ENCODE results near the gene INTS11. TPM values are rescaled to one million over a fixed set of nuclear protein-coding genes. Genes with fewer than 3 reads are reported as not detected.

INTS11 gene
- total RNA-seq, 2 experiments from 2014 or later: 117 to 151 TPM

GRCh38 chr1:1272341-1273208, 51.9 kb downstream of the INTS11 start:
- intact Hi-C loops (cut with DNase I, micrococcal nuclease): loop anchor here (1.0 to 10.0 kb wide), 15 partner anchors 35 to 342 kb away; partner anchors contain the start of genes PUSL1 (in 2 of the 2), ACAP3 (in 1 of the 2), ATAD3A (in 1 of the 2) and ATAD3B (in 1 of the 2)
- Mint-ChIP-seq H3K36me3 (ENCODE audit: low read depth) (peaks cover 34% of the 10 kb centered on the region), H3K27ac (peak overlapping the region; percentile 83), H3K4me3 (peak overlapping the region; percentile 85), H3K27me3 (no peaks in the 10 kb centered on the region), H3K9me3 (ENCODE audit: low read depth) (no peaks in the 10 kb centered on the region), H3K4me1 (peaks cover 36% of the 10 kb centered on the region)
- ChIA-PET CTCF (interaction anchor here (1.0 kb wide), 1 partner anchor 150 kb away, joined by 3 read pairs; no protein-coding TSS in a partner anchor), POLR2A (interaction anchor here (1.0 kb wide), 1 partner anchor 158 kb away, joined by 3 read pairs; no protein-coding TSS in a partner anchor)
- ATAC-seq (no peak), DNase-seq (peak; percentile 36)

- intact Hi-C loops (cut with DNase I, micrococcal nuclease): loop anchor here (5.0 to 10.0 kb wide), 4 partner anchors 36 to 344 kb away; partner anchors contain the start of genes ACAP3 (in 1 of the 2), ATAD3A (in 1 of the 2), MIB2 (in 1 of the 2) and PUSL1 (in 1 of the 2)
Observed at GRCh38 chr1:1270813-1271212, 53.6 kb downstream of the INTS11 start.

GRCh38 chr1:1268284-1268682, 56.2 kb downstream of the INTS11 start:
- POLR2A ChIA-PET: no interaction called here

More at GRCh38 chr1:1270813-1271212, 53.6 kb downstream of the INTS11 start:
- peak overlapping the region; percentile 85 for H3K4me3 Mint-ChIP-seq
- peak overlapping the region; percentile 26 for H3K27ac Mint-ChIP-seq
- H3K4me1 Mint-ChIP-seq: peaks cover 35% of the 10 kb centered on the region
- POLR2A ChIA-PET: interaction anchor here (0.6 kb wide), 1 partner anchor 106 kb away, joined by 3 read pairs; no protein-coding TSS in a partner anchor
- peaks cover 37% of the 10 kb centered on the region for H3K36me3 Mint-ChIP-seq (ENCODE audit: low read depth)
- no peaks in the 10 kb centered on the region for H3K27me3 Mint-ChIP-seq
- H3K9me3 Mint-ChIP-seq (ENCODE audit: low read depth): no peaks in the 10 kb centered on the region
- no peak for ATAC-seq
- no peak for DNase-seq
- CTCF ChIA-PET: no interaction called here

GRCh38 chr1:1267488-1268283, 56.8 kb downstream of the INTS11 start:
- intact Hi-C loops (cut with DNase I, micrococcal nuclease): loop anchor here in 1 of 2 experiments (5.0 kb wide), 1 partner anchor 145 kb away; no protein-coding TSS in a partner anchor
- no peaks in the 10 kb centered on the region for H3K9me3 Mint-ChIP-seq (ENCODE audit: low read depth)
- CTCF ChIA-PET: no interaction called here
- no peak overlapping the region for H3K27ac Mint-ChIP-seq
- ATAC-seq (no peak), DNase-seq (no peak)
- no peaks in the 10 kb centered on the region for H3K27me3 Mint-ChIP-seq
- peaks cover 47% of the 10 kb centered on the region for H3K36me3 Mint-ChIP-seq (ENCODE audit: low read depth)
- POLR2A ChIA-PET: no interaction called here
- H3K4me1 Mint-ChIP-seq: peaks cover 30% of the 10 kb centered on the region
- no peak overlapping the region for H3K4me3 Mint-ChIP-seq

More at GRCh38 chr1:1268284-1268682, 56.2 kb downstream of the INTS11 start:
- H3K4me3 Mint-ChIP-seq: no peak overlapping the region
- H3K9me3 Mint-ChIP-seq (ENCODE audit: low read depth): no peaks in the 10 kb centered on the region
- CTCF ChIA-PET: no interaction called here
- intact Hi-C loops (cut with DNase I, micrococcal nuclease): loop anchor here in 1 of 2 experiments (5.0 kb wide), 1 partner anchor 146 kb away; no protein-coding TSS in a partner anchor
- H3K27me3 Mint-ChIP-seq: no peaks in the 10 kb centered on the region
- H3K4me1 Mint-ChIP-seq: peaks cover 32% of the 10 kb centered on the region
- no peak for DNase-seq
- peaks cover 49% of the 10 kb centered on the region for H3K36me3 Mint-ChIP-seq (ENCODE audit: low read depth)
- H3K27ac Mint-ChIP-seq: no peak overlapping the region
- ATAC-seq: no peak

GRCh38 chr1:1264868-1265272, 59.6 kb downstream of the INTS11 start:
- peak; percentile 47 for DNase-seq
- intact Hi-C loops (cut with DNase I, micrococcal nuclease): loop anchor here in 1 of 2 experiments (5.0 kb wide), 1 partner anchor 143 kb away; no protein-coding TSS in a partner anchor
- no peak for ATAC-seq
- Mint-ChIP-seq H3K9me3 (ENCODE audit: low read depth) (no peaks in the 10 kb centered on the region), H3K4me3 (no peak overlapping the region), H3K36me3 (ENCODE audit: low read depth) (peaks cover 44% of the 10 kb centered on the region), H3K27ac (no peak overlapping the region), H3K27me3 (no peaks in the 10 kb centered on the region), H3K4me1 (peaks cover 3% of the 10 kb centered on the region)
- ChIA-PET CTCF (interaction anchor here (0.6 to 1.9 kb wide), 3 partner anchors 14 to 147 kb away, joined by 3 to 7 read pairs (median 3); no protein-coding TSS in a partner anchor), POLR2A (no interaction called here)

- Mint-ChIP-seq H3K9me3 (ENCODE audit: low read depth) (no peaks in the 10 kb centered on the region), H3K27ac (no peak overlapping the region), H3K4me1 (no peaks in the 10 kb centered on the region), H3K4me3 (no peak overlapping the region), H3K27me3 (no peaks in the 10 kb centered on the region), H3K36me3 (ENCODE audit: low read depth) (peaks cover 47% of the 10 kb centered on the region)
- no peak for DNase-seq
- ChIA-PET CTCF (interaction anchor here (1.3 to 1.9 kb wide), 2 partner anchors 14 to 141 kb away, joined by 3 to 7 read pairs; no protein-coding TSS in a partner anchor), POLR2A (no interaction called here)
- ATAC-seq: no peak
- intact Hi-C loops (cut with DNase I, micrococcal nuclease): no loop called here
Observed at GRCh38 chr1:1264026-1264425, 60.4 kb downstream of the INTS11 start.

- POLR2A ChIA-PET: no interaction called here
- intact Hi-C loops (cut with DNase I, micrococcal nuclease): no loop called here
- DNase-seq: no peak
- H3K27ac Mint-ChIP-seq: no peak overlapping the region
- no peaks in the 10 kb centered on the region for H3K27me3 Mint-ChIP-seq
- no peak overlapping the region for H3K4me3 Mint-ChIP-seq
- no peak for ATAC-seq
- CTCF ChIA-PET: no interaction called here
- no peaks in the 10 kb centered on the region for H3K4me1 Mint-ChIP-seq
- H3K9me3 Mint-ChIP-seq (ENCODE audit: low read depth): no peaks in the 10 kb centered on the region
- H3K36me3 Mint-ChIP-seq (ENCODE audit: low read depth): peaks cover 48% of the 10 kb centered on the region
Observed at GRCh38 chr1:1262758-1263157, 61.7 kb downstream of the INTS11 start.

GRCh38 chr1:1262071-1262470, 62.4 kb downstream of the INTS11 start:
- intact Hi-C loops (cut with DNase I, micrococcal nuclease): no loop called here
- no peaks in the 10 kb centered on the region for H3K27me3 Mint-ChIP-seq
- H3K27ac Mint-ChIP-seq: no peak overlapping the region
- H3K4me3 Mint-ChIP-seq: no peak overlapping the region
- H3K36me3 Mint-ChIP-seq (ENCODE audit: low read depth): peaks cover 50% of the 10 kb centered on the region
- DNase-seq (no peak), ATAC-seq (no peak)
- H3K9me3 Mint-ChIP-seq (ENCODE audit: low read depth): no peaks in the 10 kb centered on the region
- POLR2A ChIA-PET: no interaction called here
- CTCF ChIA-PET: no interaction called here
- no peaks in the 10 kb centered on the region for H3K4me1 Mint-ChIP-seq

Small RNA genes lying within 50 kb of the gene (microRNA-seq; reads per million reads assigned to microRNA genes)
- gene MIR6726 (ENCODE audit: borderline replicate concordance) (3.9 reads per million, percentile 7 among the genes with 10 or more reads in this experiment), gene MIR6727 (ENCODE audit: borderline replicate concordance) (1.1 reads per million), gene MIR6808 (ENCODE audit: borderline replicate concordance) (not detected)

Other genes starting within 250 kb of the INTS11 start
- gene C1orf159, start 208.6 kb downstream of the INTS11 start, total RNA-seq: 10 to 100 TPM; 11.3 to 13.5 TPM
- not detected for gene TTLL10, start 150.8 kb downstream of the INTS11 start, total RNA-seq
- gene TNFRSF18, start 118.1 kb downstream of the INTS11 start, total RNA-seq: 100 to 1,000 TPM in 1 of 2 experiments, 10 to 100 TPM in 1; 95.0 to 164 TPM
- gene TNFRSF4, start 110.5 kb downstream of the INTS11 start, total RNA-seq: 100 to 1,000 TPM; 340 to 418 TPM
- 100 to 1,000 TPM; 108 to 128 TPM for gene SDF4, start 92.7 kb downstream of the INTS11 start, total RNA-seq
- 10 to 100 TPM in 1 of 2 experiments, 1 to 10 TPM in 1; 9.4 to 12.2 TPM for gene B3GALT6, start 92.4 kb downstream of the INTS11 start, total RNA-seq
- gene C1QTNF12, start 77.9 kb downstream of the INTS11 start, total RNA-seq: 1 to 10 TPM; 1.1 to 1.6 TPM
- 10 to 100 TPM; 57.4 to 60.2 TPM for gene UBE2J2, start 50.8 kb downstream of the INTS11 start, total RNA-seq
- gene SCNN1D, start 44.2 kb downstream of the INTS11 start, total RNA-seq: 1 to 10 TPM; 3.6 to 3.8 TPM
- 10 to 100 TPM; 17.5 to 24.3 TPM for gene ACAP3, start 16.7 kb downstream of the INTS11 start, total RNA-seq
- 10 to 100 TPM; 13.7 to 18.0 TPM for gene PUSL1, start 16.1 kb downstream of the INTS11 start, total RNA-seq
- gene CPTP, start 142 bp upstream of the INTS11 start, total RNA-seq: 10 to 100 TPM in 1 of 2 experiments, 1 to 10 TPM in 1; 9.9 to 11.4 TPM
- gene TAS1R3, start 6.6 kb upstream of the INTS11 start, total RNA-seq: under 1 TPM; 0.28 to 0.41 TPM
- 10 to 100 TPM; 35.3 to 35.5 TPM for gene DVL1, start 24.8 kb upstream of the INTS11 start, total RNA-seq
- gene MXRA8, start 33.9 kb upstream of the INTS11 start, total RNA-seq: under 1 TPM; 0.25 to 0.49 TPM
- 100 to 1,000 TPM in 1 of 2 experiments, 10 to 100 TPM in 1; 89.5 to 117 TPM for gene AURKAIP1, start 50.5 kb upstream of the INTS11 start, total RNA-seq
- 10 to 100 TPM; 73.6 to 89.7 TPM for gene CCNL2, start 74.7 kb upstream of the INTS11 start, total RNA-seq
- gene MRPL20, start 82.6 kb upstream of the INTS11 start, total RNA-seq: 100 to 1,000 TPM; 126 to 143 TPM
- gene ANKRD65, start 96.6 kb upstream of the INTS11 start, total RNA-seq: not detected
- under 1 TPM; 0.56 to 0.78 TPM for gene VWA1, start 111.0 kb upstream of the INTS11 start, total RNA-seq
- gene ATAD3C, start 125.0 kb upstream of the INTS11 start, total RNA-seq: under 1 TPM; 0.30 to 0.39 TPM
- 10 to 100 TPM; 26.2 to 39.2 TPM for gene ATAD3B, start 147.1 kb upstream of the INTS11 start, total RNA-seq
- 10 to 100 TPM; 39.9 to 42.9 TPM for gene ATAD3A, start 187.5 kb upstream of the INTS11 start, total RNA-seq
- under 1 TPM; 0.42 to 0.46 TPM for gene TMEM240, start 216.0 kb upstream of the INTS11 start, total RNA-seq

Measured in activated CD4-positive, alpha-beta T cell treated with anti-CD3 and anti-CD28 coated beads for 36 hours (primary cell).